Smooth muscle cell of the brain vasculature (primary cell): Measurements from ENCODE around the gene CTDSP1.

ENCODE experiments used
- DNase-seq: peaks from one replicate; pipeline ENCODE4 v3.0.0-alpha.2; 2012; ENCODE audit warnings: low read depth, low spot score

Gene CTDSP1

DNA sequence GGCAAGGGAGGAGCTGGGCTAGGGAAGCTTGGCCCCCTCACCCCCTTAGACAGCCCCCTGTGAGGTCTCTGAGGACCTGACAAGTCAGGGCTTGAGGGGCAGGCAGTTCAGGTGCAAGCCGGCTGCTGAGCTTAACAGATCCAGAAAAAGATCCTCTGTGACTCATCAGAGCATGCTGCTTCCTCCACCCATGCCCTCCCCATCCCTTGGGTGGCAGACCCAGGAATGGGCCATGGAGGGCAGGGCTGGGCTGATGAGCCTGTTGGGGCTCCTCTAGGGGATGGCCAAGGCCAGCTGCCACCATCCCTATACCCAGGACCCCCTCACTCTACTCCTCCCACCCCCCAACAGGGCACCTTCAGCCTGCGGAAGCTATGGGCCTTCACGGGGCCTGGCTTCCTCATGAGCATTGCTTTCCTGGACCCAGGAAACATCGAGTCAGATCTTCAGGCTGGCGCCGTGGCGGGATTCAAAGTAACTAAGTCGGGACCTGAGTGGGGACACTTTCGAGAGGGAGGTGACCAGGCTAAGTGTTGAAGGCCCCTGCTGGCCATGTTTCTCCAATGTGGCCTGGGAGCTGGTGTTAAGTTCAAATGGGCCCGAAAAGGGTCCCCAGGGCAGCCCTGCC is 15.7 kb upstream of the CTDSP1 start:
- DNase-seq, result no peak

DNA sequence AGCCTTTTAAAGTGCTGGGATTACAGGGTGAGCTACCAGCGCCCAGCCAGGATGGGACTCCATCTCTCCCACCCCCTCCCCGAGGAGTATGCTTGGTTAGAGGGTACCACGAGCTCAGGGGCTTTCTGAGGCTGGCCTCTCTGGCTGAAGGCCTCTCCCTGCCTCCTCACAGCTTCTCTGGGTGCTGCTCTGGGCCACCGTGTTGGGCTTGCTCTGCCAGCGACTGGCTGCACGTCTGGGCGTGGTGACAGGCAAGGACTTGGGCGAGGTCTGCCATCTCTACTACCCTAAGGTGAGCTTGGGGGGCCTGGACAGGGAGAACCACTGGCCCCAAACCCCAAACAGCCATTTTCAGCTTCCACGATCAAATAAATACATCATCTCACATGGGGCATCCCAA is 14.7 kb upstream of the CTDSP1 start:
- DNase-seq, result no peak

DNA sequence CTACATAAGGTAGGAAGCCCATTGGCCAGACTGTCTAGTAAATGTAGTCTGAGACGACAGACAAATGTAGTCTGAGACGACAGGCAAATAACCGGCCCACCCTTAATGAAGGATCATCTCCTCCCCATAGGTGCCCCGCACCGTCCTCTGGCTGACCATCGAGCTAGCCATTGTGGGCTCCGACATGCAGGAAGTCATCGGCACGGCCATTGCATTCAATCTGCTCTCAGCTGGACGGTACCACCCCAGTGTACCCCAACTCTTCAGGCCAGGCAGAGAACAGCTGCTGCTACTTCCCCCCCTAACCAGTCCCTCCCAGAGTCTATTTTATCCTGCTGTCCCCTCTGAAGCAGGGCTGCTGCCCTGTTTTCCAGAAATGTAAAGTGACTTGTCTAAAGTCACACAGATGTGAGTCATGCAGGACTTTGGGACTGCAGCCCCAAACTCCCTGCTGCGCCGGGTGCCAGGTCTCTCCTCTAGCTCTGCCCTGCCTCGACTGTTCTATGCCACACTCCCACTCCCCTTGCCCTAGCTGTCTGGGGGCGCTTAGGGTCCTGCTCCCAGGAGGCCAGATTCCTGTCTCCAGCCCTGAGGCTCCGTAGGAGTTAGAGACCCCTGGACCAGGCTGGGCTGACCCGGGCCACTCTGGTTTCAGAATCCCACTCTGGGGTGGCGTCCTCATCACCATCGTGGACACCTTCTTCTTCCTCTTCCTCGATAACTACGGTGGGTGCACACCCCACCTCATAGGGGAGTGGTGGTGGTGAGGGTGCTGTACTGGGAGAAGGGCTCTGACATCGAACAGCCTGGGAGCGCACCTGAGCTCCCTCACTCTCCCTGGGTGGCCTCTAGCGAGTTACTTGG is 12.9 kb upstream of the CTDSP1 start:
- DNase-seq, result no peak

DNA sequence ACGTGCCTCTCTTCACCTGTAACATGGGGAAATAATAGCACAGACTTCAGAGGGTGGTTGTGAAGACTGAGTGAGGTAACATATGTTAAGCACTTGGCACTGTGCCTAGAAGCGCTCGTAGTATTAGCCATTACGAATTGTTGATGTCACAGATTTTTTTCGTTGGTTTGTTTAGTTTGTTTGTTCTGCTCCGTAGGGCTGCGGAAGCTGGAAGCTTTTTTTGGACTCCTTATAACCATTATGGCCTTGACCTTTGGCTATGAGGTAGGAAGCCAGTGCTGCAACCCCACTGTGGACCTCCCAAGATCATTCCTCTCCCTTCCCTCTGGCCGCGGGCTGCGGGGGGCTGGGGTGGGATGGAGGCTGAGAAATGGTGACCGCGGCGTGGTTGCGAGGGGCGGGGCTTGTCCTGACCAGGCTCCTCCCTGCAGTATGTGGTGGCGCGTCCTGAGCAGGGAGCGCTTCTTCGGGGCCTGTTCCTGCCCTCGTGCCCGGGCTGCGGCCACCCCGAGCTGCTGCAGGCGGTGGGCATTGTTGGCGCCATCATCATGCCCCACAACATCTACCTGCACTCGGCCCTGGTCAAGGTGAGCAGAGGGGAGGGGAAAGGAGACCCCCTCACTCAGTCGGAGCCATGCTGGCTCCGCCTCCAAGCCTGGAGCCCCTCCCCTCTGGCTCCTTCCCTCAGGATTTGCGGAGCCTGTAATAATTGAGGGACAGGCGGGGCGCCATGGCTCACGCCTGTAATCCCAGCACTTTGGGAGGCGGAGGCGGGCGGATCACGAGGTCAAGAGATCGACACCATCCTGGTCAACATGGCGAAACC is 12.1 kb upstream of the CTDSP1 start:
- DNase-seq, result peak; percentile 54

DNA sequence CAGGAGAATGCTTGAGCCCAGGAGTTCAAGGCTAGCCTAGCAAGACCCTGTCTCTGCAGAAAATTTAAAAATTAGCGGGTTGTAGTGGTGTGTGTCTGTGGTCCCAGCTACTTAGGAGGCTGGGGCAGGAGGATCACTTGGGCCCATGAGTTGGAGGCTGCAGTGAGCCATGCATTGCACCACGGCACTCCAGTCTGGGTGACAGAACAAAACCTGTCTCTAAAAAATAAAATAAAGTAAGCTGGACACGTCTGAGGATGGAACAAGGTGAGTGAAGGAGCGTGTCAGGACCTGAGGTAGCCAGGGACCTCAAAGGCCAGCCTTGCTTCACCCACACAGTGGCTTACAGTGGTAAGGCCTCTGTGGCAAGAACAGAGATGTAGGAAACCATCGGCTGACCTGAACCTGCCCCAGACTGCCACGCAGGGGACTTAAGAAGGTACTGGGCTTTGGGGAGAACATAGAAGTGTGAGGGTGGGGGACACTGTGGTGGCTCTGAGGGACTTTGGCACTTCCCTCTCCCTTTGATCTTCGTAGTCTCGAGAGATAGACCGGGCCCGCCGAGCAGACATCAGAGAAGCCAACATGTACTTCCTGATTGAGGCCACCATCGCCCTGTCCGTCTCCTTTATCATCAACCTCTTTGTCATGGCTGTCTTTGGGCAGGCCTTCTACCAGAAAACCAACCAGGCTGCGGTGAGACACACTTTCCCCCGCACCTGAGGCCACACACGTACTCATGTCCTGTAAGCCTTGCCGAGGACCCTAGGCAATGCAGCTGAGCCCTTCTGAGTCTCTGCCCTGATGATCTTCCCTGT is 10.1 kb upstream of the CTDSP1 start:
- no peak for DNase-seq

DNA sequence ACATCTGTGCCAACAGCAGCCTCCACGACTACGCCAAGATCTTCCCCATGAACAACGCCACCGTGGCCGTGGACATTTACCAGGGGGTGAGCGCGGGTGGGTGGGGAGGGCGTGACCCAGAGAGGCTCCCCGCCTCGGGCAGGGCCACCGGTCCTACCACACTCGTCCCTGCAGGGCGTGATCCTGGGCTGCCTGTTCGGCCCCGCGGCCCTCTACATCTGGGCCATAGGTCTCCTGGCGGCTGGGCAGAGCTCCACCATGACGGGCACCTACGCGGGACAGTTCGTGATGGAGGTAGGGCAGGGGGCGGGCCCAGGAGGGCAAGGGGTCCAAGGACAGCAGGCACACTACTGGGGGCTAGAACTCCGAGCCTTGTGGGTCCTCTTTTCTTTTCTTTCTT is 8.5 kb upstream of the CTDSP1 start:
- DNase-seq, result no peak

DNA sequence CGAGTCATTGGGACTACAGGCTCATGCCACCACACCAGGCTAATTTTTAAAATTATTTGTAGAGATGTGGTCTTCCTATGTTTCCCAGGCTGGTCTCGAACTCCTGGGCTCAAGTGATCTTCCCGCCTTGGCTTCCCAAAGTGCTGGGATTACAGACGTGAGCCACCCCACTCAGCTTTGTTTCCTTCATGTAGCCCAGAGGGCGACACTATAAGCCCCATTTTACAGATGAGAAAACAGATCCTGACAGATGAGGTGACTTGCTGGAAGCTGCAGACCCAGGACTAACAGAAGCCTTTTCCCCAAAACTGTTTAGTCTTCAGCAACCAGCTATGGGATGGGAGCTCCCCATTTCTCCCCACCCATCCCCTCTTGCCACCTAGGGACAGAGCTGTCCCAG is 7.2 kb upstream of the CTDSP1 start:
- DNase-seq, result no peak

DNA sequence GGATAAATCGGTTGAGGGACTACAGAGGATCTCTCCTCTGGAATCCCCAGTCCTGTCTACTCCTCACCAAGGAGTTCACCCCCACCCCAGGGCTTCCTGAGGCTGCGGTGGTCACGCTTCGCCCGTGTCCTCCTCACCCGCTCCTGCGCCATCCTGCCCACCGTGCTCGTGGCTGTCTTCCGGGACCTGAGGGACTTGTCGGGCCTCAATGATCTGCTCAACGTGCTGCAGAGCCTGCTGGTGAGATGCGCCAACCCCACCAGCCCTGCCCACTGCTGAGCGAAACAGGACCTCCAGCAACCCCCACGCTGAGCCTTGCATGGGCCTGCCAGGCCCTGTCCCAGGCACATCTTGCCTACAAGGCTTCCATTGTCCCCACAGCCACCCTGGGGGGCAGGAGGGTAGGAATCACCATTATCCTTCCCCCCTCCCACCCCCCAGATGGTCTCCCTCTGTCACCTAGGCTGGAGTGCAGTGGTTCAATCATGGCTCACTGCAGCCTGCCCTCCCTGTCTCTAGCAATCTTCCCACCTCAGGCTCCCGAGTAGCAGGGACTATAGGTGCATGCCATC is 6.7 kb upstream of the CTDSP1 start:
- no peak for DNase-seq

DNA sequence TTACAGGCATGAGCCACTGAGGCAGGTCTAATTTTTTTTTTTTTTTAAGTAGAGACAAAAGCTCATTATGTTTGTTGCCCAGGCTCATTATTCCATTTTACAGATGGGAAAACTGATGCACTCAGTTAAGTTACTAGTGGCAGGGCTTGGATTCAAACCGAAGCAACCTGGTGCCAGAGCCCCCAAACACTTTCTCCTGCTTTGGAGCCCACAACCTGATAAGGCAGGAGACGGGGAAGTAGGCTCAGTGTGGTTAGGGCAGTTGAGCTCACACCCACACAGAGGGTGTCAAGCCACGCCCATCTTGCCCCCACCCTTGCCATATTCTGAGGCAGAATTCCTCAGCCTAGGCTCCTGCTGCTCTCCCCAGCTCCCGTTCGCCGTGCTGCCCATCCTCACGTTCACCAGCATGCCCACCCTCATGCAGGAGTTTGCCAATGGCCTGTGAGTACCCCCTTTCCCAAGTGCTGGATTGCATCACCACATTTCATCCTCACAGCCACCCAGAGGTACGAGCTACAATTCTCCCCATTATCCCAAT is 5.8 kb upstream of the CTDSP1 start:
- DNase-seq, result no peak

DNA sequence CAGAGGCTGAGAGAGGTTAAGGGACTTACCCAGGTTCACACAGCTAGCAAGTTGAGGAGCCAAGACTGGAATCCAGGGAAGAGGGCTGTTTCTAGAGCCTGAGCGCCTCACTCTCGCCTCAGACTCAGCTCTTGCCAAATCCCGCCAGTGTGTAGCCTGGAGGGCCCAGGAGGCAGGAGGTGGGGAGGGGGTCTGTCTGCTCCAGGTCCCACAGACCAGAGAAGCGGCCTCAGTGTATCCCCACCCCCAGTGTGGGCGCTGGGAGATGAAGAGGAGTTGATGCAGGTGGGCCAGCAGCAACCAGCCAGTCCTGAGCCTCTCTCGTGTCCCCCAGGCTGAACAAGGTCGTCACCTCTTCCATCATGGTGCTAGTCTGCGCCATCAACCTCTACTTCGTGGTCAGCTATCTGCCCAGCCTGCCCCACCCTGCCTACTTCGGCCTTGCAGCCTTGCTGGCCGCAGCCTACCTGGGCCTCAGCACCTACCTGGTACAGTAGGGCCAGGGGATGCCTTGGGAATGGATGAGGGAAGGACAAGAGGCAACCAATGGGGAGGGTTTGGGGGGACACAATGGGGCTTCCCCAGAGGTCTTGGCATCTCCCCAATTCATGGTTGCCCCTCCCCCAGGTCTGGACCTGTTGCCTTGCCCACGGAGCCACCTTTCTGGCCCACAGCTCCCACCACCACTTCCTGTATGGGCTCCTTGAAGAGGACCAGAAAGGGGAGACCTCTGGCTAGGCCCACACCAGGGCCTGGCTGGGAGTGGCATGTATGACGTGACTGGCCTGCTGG is 5.2 kb upstream of the CTDSP1 start:
- no peak for DNase-seq

DNA sequence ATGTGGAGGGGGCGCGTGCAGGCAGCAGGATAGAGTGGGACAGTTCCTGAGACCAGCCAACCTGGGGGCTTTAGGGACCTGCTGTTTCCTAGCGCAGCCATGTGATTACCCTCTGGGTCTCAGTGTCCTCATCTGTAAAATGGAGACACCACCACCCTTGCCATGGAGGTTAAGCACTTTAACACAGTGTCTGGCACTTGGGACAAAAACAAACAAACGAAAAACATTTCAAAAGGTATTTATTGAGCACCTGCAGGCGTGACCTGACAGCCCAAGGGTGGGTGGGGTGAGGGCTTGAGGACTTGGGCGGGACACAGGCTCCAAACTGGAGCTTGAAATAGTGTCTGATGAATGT is 4.6 kb upstream of the CTDSP1 start:
- no peak for DNase-seq

DNA sequence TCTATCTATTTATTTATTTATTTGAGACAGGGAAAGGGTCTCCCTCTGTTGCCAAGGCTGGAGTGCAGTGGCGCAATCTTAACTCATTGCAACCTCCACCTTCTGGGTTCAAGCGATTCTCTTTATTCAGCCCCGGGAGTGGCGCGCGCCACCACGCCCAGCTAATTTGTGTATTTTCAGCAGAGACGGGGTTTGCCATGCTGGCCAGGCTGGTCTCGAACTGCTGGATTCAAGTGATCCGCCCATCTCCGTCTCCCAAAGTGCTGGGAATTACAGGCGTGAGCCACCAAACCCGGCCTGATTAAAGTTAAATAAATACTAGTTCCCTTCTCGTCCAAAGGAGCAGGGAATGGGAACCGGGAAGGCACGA is 4.2 kb upstream of the CTDSP1 start:
- no peak for DNase-seq

DNA sequence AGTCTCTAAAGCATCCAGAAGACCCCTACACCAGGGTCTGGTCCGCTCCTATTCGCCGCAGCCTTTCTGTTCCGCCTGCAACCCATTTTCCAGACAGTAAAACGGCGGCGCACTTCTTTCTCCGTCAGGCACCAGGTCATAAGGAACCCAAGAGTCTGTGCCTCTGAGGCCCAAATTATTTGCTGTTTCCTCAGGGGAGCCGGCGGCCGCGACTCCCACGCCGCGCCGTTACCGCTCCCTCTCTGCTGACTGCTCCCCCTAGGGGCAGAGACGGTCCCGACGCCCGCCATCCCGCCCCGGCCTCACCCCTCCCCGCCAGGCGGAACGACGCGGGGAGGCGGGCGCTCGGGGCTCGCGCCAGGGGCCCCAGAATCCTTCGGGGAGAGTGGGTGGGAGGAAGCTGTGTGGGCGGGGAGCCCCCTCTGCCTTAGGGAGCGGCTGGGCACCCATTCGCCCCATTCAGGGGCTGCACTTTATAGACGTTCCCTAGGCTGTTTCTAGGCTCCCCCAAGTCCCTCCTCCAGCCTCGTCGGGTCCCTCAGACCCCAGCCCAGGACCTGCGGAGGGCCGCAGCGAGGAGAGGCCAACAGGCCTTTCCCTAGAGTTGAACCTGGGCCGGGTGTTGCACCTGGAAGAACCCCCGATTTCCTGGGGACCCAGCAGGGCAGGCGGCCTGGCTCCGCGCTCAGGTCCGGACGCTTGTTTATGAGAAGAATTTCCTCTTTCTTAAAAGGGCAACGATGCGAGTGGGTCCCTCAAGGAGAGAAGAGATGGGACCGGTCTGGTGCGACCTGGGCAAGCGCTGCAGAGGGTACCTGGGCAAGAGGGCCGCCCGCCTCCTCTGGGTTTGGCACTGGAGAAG is 3.6 kb upstream of the CTDSP1 start:
- DNase-seq, result peak; percentile 92

DNA sequence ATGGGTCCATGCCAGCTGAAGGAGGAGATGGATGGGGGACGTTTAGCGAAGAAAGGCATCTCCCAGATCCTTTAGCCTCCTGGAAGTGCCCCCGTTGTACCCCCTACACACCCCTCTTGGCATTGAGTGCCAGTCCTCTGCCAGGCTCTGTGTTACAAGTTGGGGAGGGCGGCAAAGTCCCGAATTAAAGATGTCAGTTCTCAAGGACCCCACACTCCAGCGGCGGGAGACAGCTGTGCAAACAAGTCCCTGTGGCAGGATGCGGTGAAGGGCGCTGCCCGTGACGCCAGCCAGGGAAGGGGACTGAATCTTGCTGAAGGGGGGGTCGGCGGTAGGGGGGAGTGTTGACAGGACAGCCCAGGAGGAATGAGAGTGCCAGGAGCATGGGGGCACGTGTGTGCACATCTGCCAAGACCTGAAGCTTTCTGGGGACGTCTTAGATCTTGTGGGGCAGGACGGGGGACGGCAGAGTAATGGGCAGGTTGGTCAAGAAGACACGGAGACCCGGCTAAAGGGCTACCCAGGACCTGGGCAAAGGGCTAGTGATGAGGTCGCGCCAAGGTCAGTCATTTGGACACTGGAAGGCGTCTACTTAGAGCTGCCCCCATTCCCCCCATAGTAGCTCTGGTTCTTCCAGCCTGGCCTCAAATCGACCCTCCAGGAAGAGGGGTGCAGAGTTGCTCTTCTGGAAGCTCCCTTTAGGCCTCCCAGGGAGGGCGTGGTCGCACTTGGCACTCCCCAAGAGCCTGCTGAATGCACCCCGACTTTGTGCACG is 2.8 kb upstream of the CTDSP1 start:
- no peak for DNase-seq

DNA sequence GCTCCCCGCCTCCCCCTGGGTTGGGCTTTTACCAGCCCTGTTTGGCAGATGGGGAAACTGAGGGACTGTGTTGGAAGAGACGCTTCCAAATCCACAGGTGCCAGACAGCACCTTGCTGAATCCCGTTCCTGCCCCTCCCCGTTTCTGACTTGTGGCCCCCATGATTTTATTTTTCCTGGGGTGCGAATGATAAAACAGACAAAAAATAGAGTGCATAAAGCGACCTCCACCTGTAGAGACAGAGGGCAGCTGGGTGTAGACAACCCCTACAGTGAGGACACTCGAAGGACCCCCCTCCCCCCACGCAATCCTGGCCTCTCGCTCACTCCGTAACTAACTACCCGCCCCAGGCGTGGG is 2.2 kb upstream of the CTDSP1 start:
- no peak for DNase-seq

DNA sequence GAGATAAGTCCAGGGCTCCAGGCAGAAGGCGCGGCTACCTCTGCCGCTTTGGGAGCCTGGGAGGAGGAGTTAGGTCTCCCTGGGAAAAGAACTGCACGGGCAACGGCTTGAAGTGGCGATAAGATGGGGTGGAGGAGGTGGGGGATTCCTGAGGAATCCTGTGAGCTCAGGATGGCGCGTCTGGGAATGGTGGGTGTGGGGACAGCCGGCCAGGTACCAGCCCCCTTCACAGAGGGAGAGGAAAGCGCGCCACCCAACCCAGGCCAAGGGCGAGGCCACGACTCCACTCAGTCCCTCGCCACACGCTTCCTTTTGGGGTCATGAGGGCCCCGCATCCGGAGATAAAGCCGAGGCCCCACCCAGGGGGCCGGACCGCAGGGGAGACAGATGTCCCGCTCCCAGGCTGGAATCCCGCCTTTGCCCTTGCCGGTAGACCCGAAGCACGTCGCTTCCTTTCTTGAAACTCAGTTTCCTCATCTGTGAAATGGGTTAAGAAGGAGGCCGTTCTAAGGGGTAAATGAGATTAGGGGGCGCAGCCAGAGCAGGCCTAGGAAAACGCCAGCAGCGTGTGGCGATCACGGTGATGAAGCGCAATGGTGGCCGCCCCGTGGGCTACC is 1.7 kb upstream of the CTDSP1 start:
- DNase-seq, result no peak

DNA sequence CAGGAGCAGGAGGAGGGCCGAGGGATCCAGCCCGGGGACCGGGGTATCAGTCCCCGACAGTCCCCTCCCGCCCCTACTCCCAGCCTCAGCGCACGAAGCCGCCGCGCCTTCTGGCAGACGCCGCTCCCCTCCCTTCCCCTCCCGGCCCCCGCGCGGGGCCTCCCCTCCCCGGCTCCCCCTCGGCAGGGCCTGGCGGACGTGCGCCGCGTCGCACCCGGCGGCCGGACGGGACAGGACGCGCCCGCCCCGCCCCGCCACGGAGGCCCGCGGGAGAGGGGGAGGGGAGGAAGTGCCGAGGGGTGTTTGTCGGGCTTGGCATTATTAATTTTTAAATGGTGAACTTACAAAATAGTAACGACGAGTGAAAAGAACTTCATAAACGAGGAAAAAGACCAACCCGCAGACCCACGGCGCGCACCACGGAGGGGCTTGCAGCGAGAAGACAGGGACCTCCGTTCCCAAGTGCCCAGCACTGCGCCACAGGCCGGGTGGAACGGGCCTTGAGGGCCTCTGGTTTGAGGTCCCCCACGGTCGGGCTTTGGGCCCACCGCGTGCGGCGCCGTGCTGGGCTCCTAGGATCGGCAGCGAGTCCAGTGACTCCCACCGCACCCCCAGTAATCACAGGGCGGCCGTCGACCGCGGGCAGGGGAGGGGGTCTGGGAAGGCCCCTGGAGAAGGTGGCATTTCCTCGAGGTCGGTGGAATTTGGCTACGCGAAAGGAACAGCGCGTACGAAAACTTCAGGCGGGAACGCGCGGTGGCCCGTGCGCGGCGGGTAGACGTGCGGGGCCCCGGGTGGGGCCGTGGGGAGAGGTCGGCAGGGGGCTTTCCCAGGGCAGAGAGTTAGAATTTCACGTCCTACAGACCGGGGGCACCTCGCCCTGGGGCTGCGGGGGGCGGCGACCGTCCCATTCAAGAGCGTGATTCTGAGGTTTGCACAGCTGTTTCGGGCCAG is 954 bp upstream of the CTDSP1 start:
- no peak for DNase-seq
